Spleen (tissue), 11 donors: ENCODE results near the gene IRF2BP2. TPM values are rescaled to one million over a fixed set of nuclear protein-coding genes. Genes with fewer than 3 reads are reported as not detected.
A peak's percentile ranks its signal among the peaks of the same experiment; 100 is the strongest.

Experiments
- DNase-seq: peaks from one replicate; pipeline ENCODE4 v3.0.0-alpha.2; 2020
- H3K27ac ChIP-seq, 8 donors: fragments of 200-600 bp; sonication (generic) in 7 of 8; 1 replicate in 4 of 8; 2 replicates in 4 of 8; pipeline versions ENCODE4 v1.5.0 to v1.8.0; 2016 to 2021; ENCODE audit warnings: inconsistent platforms in 4 of 8, mild to moderate bottlenecking in 4 of 8, moderate library complexity in 1 of 8
- H3K27me3 ChIP-seq, 7 donors: fragments of 200-600 bp; sonication (generic) in 6 of 7; replicated peaks in 1 of 7; 1 replicate in 4 of 7; 2 replicates in 3 of 7; pipeline versions ENCODE4 v1.5.0 to v1.8.0; 2016 to 2021; ENCODE audit warnings: inconsistent platforms in 3 of 7, mild to moderate bottlenecking in 1 of 7
- H3K36me3 ChIP-seq, 6 donors: fragments of 200-600 bp; sonication (generic) in 5 of 6; 1 replicate in 4 of 6; 2 replicates in 2 of 6; pipeline versions ENCODE4 v1.5.0 to v1.8.0; 2016 to 2021; ENCODE audit warnings: inconsistent platforms in 2 of 6
- H3K4me1 ChIP-seq, 6 donors: fragments of 200-600 bp; sonication (generic) in 5 of 6; 1 replicate in 3 of 6; 2 replicates in 3 of 6; pipeline versions ENCODE4 v1.5.0 to v1.8.0; 2016 to 2021; ENCODE audit warnings: inconsistent platforms in 3 of 6
- H3K4me3 ChIP-seq, 8 donors: fragments of 200-600 bp; sonication (generic) in 7 of 8; 1 replicate in 4 of 8; 2 replicates in 4 of 8; pipeline versions ENCODE4 v1.5.0 to v1.8.0; 2016 to 2021; ENCODE audit warnings: inconsistent platforms in 4 of 8, mild to moderate bottlenecking in 4 of 8, moderate library complexity in 2 of 8
- H3K9me3 ChIP-seq, 8 donors: fragments of 200-600 bp; sonication (generic) in 7 of 8; 1 replicate in 4 of 8; 2 replicates in 4 of 8; pipeline versions ENCODE4 v1.5.0 to v1.8.0; 2016 to 2021; ENCODE audit warnings: inconsistent platforms in 4 of 8
- POLR2A ChIP-seq, 3 donors: fragments of 450-650 bp; IDR thresholded peaks; one replicate each; pipeline ENCODE4 v1.5.1; 2017; ENCODE audit warnings: antibody characterized with exemption in 3 of 3, mild to moderate bottlenecking in 1 of 3
- POLR2AphosphoS5 ChIP-seq, 3 donors: sonication (generic); formaldehyde crosslinking; IDR thresholded peaks; one replicate each; pipeline ENCODE4 v1.5.1; 2017; ENCODE audit warnings: antibody characterized with exemption in 3 of 3
- WGBS, 5 donors: extraction: QIAGEN DNeasy Blood & Tissue Kit in 3 of 5; methylation state at CpG; one replicate each; pipeline versions ENCODE4 v1.1.5 to v1.1.7; 2013 to 2018; 5-methylcytosine and 5-hydroxymethylcytosine counted together
- intact Hi-C: fragments of 100-400 bp; cut with DNase I; formaldehyde crosslinking; loops from one replicate; pipeline ENCODE4 v1.15.0; 2023; ENCODE audit warnings: low total_unique reads
- polyA plus RNA-seq, 3 donors: library from polyadenylated mRNA; stranded (reverse); fragments of 200-250 nt; gene quantifications; one replicate each; pipeline ENCODE4 v1.2.1, GENCODE V29; 2013
- total RNA-seq, 7 donors: library from RNA; depleted of rRNA in 3 of 7; stranded (reverse); fragments of >200 nt in 3 of 7; fragmentation: NEBNext Ultra II Directional in 4 of 7; extraction: Animal tissue kit (Norgen Biotek cat#: 25700) in 4 of 7; gene quantifications; one replicate each; pipeline versions ENCODE4 v1.1.0 to v1.2.1, GENCODE V29; 2016 to 2021
- TF ChIP-seq, protein P1 (sequence below), 11 experiments: fragments of 200-600 bp in 7 of 11; fragments of 450-650 bp in 4 of 11; sonication (generic) in 4 of 11; IDR thresholded peaks in 8 of 11; conservative IDR thresholded peaks in 3 of 11; 1 replicate in 7 of 11; 2 replicates in 4 of 11; pipeline versions ENCODE4 v1.4.0 to v1.8.0; 2016 to 2021; ENCODE audit warnings: antibody characterized with exemption in 11 of 11, inconsistent platforms in 4 of 11, mild to moderate bottlenecking in 1 of 11
- donor health status: healthy with polysubstance abuse.
- donor health status: DM: no; HTN: no; CAD: no; lungs with moderate emphysema.
- donor health status: DM: no; HTN: no; CAD: no.
- donor health status: Bipolar disorder and iron deficiency.
- donor health status: healthy.
- donor health status: DM: no; HTN: no; CAD: no.
- donor health status: DM: yes; HTN: yes; CAD: no.

The IRF2BP2 gene
- total and polyA plus RNA-seq, 10 donors, result 39.1 to 109 (median 60.3) TPM

DNA sequence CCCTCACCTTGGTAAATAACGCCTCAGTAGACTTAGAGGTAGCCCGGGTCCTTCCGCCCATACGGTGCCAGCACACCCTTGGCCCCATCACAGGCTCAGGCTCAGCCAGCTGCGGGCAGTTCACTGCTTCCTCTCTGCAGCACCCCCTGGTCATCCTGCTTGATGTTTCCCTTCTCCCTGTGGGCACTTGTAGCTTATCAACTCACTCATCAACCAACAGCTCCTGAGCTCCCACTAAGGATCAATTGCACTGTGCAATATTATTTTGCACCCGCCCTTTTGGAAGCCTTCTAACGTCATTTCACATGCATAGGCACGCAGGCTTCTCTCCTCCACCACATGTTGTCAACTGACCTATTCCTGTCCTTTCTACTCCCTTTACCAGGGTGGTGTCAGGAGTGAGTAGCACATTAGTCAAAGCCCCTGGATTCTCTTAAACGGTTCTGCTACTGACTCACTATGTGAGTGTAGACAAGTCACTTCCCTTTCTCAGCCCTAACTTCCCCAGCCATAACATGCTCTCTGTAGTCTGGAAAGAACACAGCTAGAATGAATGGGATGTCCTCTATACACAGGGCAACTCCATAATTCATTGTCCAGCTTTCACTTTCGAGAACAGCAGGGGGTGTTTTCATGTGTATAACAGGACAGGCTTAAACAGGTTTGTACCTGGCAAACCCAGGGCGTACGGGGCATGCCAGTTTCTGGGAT is 47.1 kb upstream of the IRF2BP2 start:
- H3K9me3 ChIP-seq, result no peaks in the 10 kb centered on the region
- H3K27me3 ChIP-seq, result no peaks in the 10 kb centered on the region
- 62 to 73% (median 63%) methylated on average over 12 of the region's 12 CpGs for WGBS, 5 donors
- intact Hi-C loops, result no loop called here
- TF ChIP-seq POLR2A (IDR thresholded peaks at IDR 0.05) (no peak), POLR2AphosphoS5 (IDR thresholded peaks at IDR 0.05) (no peak)
- TF ChIP-seq, protein P1, sequence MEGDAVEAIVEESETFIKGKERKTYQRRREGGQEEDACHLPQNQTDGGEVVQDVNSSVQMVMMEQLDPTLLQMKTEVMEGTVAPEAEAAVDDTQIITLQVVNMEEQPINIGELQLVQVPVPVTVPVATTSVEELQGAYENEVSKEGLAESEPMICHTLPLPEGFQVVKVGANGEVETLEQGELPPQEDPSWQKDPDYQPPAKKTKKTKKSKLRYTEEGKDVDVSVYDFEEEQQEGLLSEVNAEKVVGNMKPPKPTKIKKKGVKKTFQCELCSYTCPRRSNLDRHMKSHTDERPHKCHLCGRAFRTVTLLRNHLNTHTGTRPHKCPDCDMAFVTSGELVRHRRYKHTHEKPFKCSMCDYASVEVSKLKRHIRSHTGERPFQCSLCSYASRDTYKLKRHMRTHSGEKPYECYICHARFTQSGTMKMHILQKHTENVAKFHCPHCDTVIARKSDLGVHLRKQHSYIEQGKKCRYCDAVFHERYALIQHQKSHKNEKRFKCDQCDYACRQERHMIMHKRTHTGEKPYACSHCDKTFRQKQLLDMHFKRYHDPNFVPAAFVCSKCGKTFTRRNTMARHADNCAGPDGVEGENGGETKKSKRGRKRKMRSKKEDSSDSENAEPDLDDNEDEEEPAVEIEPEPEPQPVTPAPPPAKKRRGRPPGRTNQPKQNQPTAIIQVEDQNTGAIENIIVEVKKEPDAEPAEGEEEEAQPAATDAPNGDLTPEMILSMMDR (IDR thresholded peaks at IDR 0.05 in 8 of 11, conservative IDR thresholded peaks at IDR 0.05 in 3 of 11), result no peak
- peak overlapping the region in 3 of 8 donors; percentile 16 to 64 (median 51) for H3K27ac ChIP-seq
- DNase-seq, result no peak
- no peaks in the 10 kb centered on the region for H3K36me3 ChIP-seq
- peaks cover 0 to 19% (median 7%) of the 10 kb centered on the region in 6 donors for H3K4me1 ChIP-seq
- H3K4me3 ChIP-seq, result no peak overlapping the region

DNA sequence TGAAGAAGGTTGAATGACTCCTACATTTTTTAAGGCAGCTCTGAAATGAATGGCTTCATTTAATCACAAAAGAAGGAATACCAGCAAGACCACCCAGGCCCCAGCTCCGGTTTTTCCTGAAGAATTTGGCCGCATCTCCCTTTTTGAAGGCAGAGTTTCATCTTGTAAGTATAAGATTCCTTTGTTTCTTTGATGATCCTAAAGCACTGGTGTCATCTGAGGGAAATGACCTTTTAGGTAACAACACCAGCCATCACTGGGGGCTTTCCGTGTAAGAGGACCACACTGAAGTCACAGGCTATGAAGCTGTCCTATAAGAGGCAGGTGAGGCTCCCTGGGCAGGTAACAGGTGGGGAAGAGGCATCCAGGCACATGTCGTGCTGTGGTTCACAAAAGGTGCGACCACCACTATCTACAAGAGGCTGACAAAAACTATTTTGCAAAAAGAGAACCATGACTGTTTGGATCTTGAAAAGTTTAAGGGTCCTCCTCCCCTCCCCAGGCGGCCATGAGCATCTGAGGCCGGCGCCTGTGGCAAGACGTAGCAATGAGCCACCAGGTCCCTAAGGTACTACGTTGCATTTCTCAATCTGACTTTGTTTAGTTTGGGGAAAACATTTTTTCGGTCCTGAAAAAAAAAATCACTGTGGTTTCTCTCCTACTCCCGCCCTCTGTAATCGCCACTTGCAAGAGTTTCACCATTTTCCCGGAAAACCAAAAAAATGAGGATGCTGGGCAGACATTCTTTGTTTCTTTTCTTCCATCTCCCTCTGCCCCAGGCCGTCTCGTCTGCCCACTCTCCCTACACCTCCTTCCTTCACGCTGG is 46.3 kb upstream of the IRF2BP2 start:
- Histone ChIP-seq H3K27ac (peak overlapping the region in 2 of 8 donors; percentile 51 to 64), H3K27me3 (no peaks in the 10 kb centered on the region), H3K36me3 (no peaks in the 10 kb centered on the region), H3K9me3 (no peaks in the 10 kb centered on the region), H3K4me3 (no peak overlapping the region), H3K4me1 (peaks cover 0 to 19% (median 7%) of the 10 kb centered on the region in 6 donors)
- no peak for DNase-seq
- TF ChIP-seq POLR2A (IDR thresholded peaks at IDR 0.05) (no peak), POLR2AphosphoS5 (IDR thresholded peaks at IDR 0.05) (no peak)
- TF ChIP-seq, protein P1 (IDR thresholded peaks at IDR 0.05 in 8 of 11, conservative IDR thresholded peaks at IDR 0.05 in 3 of 11), result no peak
- intact Hi-C loops, result no loop called here
- 85 to 92% (median 89%) methylated on average over 17 of the region's 17 CpGs for WGBS, 5 donors

DNA sequence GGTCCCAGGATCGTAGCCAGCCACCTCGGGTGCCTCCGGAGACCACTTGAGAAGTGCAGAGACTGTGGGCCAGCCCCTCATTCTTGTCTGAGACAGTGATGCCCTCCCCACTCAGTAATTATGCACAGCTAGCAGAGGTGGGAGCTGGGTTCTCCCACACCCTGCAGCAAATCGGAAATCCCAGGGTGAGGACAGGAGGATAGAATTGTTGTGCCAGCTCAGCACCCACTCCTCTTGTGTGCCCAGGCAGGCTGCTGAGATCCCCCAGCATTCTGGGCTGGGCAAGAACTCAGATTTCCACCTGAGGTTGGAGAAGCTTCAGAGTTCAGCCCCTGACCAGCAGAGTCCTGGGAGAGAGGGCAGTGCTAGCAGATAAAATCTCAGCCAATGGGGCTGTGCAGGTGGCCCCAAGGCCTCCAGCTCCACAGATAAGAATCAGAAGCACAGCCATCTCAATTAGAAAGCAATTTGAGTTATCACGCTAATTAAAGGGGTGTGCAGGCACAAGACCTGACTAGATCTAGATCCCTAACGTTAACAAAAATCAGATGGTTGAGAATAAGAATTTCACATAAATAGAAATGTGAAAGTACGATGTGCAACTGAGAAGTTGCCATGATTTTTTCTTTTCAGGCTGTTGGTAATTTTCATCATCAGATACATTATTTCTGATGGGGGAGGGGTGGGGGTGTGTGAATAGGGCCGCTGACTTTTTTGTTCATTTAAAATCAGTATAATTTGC is 45.5 kb upstream of the IRF2BP2 start:
- Histone ChIP-seq H3K36me3 (no peaks in the 10 kb centered on the region), H3K27me3 (no peaks in the 10 kb centered on the region), H3K27ac (no peak overlapping the region), H3K4me3 (no peak overlapping the region), H3K9me3 (no peaks in the 10 kb centered on the region), H3K4me1 (peaks cover 0 to 19% (median 7%) of the 10 kb centered on the region in 6 donors)
- TF ChIP-seq, protein P1 (IDR thresholded peaks at IDR 0.05 in 8 of 11, conservative IDR thresholded peaks at IDR 0.05 in 3 of 11), result no peak
- TF ChIP-seq POLR2A (IDR thresholded peaks at IDR 0.05), result no peak
- no peak for TF ChIP-seq POLR2AphosphoS5 (IDR thresholded peaks at IDR 0.05)
- DNase-seq, result no peak
- intact Hi-C loops, result no loop called here
- 84 to 94% (median 90%) methylated on average over 7 to 8 of the region's 8 CpGs for WGBS, 5 donors
